GM12892 (cell line): ENCODE results near the gene FRMPD2.

Experiments
- POLR2A ChIP-seq: IDR thresholded peaks from 2 replicates; pipeline ENCODE4 v1.6.1; 2011; ENCODE audit warnings: low read depth, low read length, control low read depth
- POLR2AphosphoS5 ChIP-seq: IDR thresholded peaks from 2 replicates; pipeline ENCODE4 v1.6.1; 2011; ENCODE audit warnings: low read depth, low read length, control low read depth
- TAF1 ChIP-seq: IDR thresholded peaks from 2 replicates; pipeline ENCODE4 v1.6.1; 2011; ENCODE audit warnings: low read depth, mild to moderate bottlenecking, control low read depth, low read length, borderline replicate concordance

- TF ChIP-seq POLR2A: no peak
- TF ChIP-seq POLR2AphosphoS5: no peak
- TF ChIP-seq TAF1: no peak
Observed at GRCh38 chr10:48305905-48306264, 31.4 kb upstream of the FRMPD2 start.
